H9 (cell line): Measurements from ENCODE around the gene COL27A1. TPM values are rescaled to one million over a fixed set of nuclear protein-coding genes. Genes with fewer than 3 reads are reported as not detected.
A peak's percentile ranks its signal among the peaks of the same experiment; 100 is the strongest.

Source experiments
- DNase-seq: peaks from one replicate; pipeline ENCODE4 v3.0.0-alpha.2; 2017
- H2AFZ ChIP-seq: one replicate; pipeline ENCODE4 v1.6.1; 2013; ENCODE audit warnings: mild to moderate bottlenecking, low read length, control low read depth, moderate library complexity
- H2AK5ac ChIP-seq: 2 replicates; pipeline ENCODE4 v1.6.1; 2013; ENCODE audit warnings: low read length, control low read depth, mixed read lengths; ENCODE audit not compliant: insufficient read length
- H2BK120ac ChIP-seq: one replicate; pipeline ENCODE4 v1.6.1; 2013; ENCODE audit warnings: low read depth, mild to moderate bottlenecking, low read length, control low read depth, inconsistent platforms; ENCODE audit not compliant: poor library complexity, severe bottlenecking
- H2BK12ac ChIP-seq: 2 replicates; pipeline ENCODE4 v1.6.1; 2013; ENCODE audit warnings: low read length, control low read depth, mixed read lengths, low read depth; ENCODE audit not compliant: insufficient read length
- H2BK15ac ChIP-seq: 2 replicates; pipeline ENCODE4 v1.6.1; 2013; ENCODE audit warnings: low read depth, low read length, control low read depth
- H2BK20ac ChIP-seq: one replicate; pipeline ENCODE4 v1.6.1; 2013; ENCODE audit warnings: low read depth, mild to moderate bottlenecking, low read length, control low read depth, inconsistent platforms; ENCODE audit not compliant: poor library complexity, severe bottlenecking
- H2BK5ac ChIP-seq: 2 replicates; pipeline ENCODE4 v1.6.1; 2013; ENCODE audit warnings: low read length, control low read depth, mixed read lengths; ENCODE audit not compliant: insufficient read length
- H3K14ac ChIP-seq: 2 replicates; pipeline ENCODE4 v1.6.1; 2013; ENCODE audit warnings: low read length, control low read depth; ENCODE audit not compliant: insufficient read depth
- H3K18ac ChIP-seq: 2 replicates; pipeline ENCODE4 v1.6.1; 2013; ENCODE audit warnings: low read depth, mild to moderate bottlenecking, mixed read lengths, low read length, control low read depth; ENCODE audit not compliant: insufficient read length
- H3K23ac ChIP-seq: 2 replicates; pipeline ENCODE4 v1.6.1; 2013; ENCODE audit warnings: low read length, control low read depth, mixed read lengths, low read depth; ENCODE audit not compliant: insufficient read length
- H3K23me2 ChIP-seq: 2 replicates; pipeline ENCODE4 v1.6.1; 2013; ENCODE audit warnings: low read depth, mild to moderate bottlenecking, mixed read lengths, low read length, control low read depth; ENCODE audit not compliant: insufficient read length, poor library complexity, severe bottlenecking
- H3K27ac ChIP-seq: 2 replicates; pipeline ENCODE4 v1.5.1; 2013; ENCODE audit warnings: low read length, control low read depth, mixed read lengths, low read depth; ENCODE audit not compliant: insufficient read length
- H3K27me3 ChIP-seq: 2 replicates; pipeline ENCODE4 v1.6.1; 2013; ENCODE audit warnings: low read length, control low read depth, inconsistent platforms; ENCODE audit not compliant: insufficient read depth
- H3K4ac ChIP-seq: 2 replicates; pipeline ENCODE4 v1.6.1; 2013; ENCODE audit warnings: low read depth, mild to moderate bottlenecking, control low read depth, inconsistent platforms, low read length, moderate library complexity
- H3K4me1 ChIP-seq: 2 replicates; pipeline ENCODE4 v1.6.1; 2013; ENCODE audit warnings: low read length, control low read depth, inconsistent platforms; ENCODE audit not compliant: insufficient read depth
- H3K4me2 ChIP-seq: 2 replicates; pipeline ENCODE4 v1.6.1; 2013; ENCODE audit warnings: low read length, control low read depth, mixed read lengths; ENCODE audit not compliant: insufficient read length, insufficient read depth
- H3K56ac ChIP-seq: 2 replicates; pipeline ENCODE4 v1.6.1; 2013; ENCODE audit warnings: low read depth, mild to moderate bottlenecking, mixed read lengths, low read length, control low read depth; ENCODE audit not compliant: insufficient read length
- H3K79me1 ChIP-seq: 2 replicates; pipeline ENCODE4 v1.6.1; 2013; ENCODE audit warnings: low read depth, mild to moderate bottlenecking, moderate library complexity, low read length, control low read depth, inconsistent platforms; ENCODE audit not compliant: insufficient read depth, poor library complexity, severe bottlenecking
- H3K79me2 ChIP-seq: 2 replicates; pipeline ENCODE4 v1.6.1; 2013; ENCODE audit warnings: low read length, control low read depth, inconsistent platforms; ENCODE audit not compliant: insufficient read depth
- H3K9ac ChIP-seq: 2 replicates; pipeline ENCODE4 v1.6.1; 2013; ENCODE audit warnings: low read length, control low read depth, mixed read lengths; ENCODE audit not compliant: insufficient read length; ENCODE audit errors: extremely low read depth
- H3K9me3 ChIP-seq: one replicate; pipeline ENCODE4 v1.6.1; 2013; ENCODE audit warnings: low read depth, low read length, inconsistent platforms; ENCODE audit not compliant: control insufficient read depth
- H3T11ph ChIP-seq: one replicate; pipeline ENCODE4 v1.6.1; 2013; ENCODE audit warnings: mild to moderate bottlenecking, low read length, control low read depth, inconsistent platforms
- H4K20me1 ChIP-seq: one replicate; pipeline ENCODE4 v1.6.1; 2013; ENCODE audit not compliant: control insufficient read depth, insufficient read length, insufficient read depth
- H4K5ac ChIP-seq: 2 replicates; pipeline ENCODE4 v1.6.1; 2013; ENCODE audit warnings: low read depth, mild to moderate bottlenecking, mixed read lengths, low read length, control low read depth; ENCODE audit not compliant: insufficient read length
- H4K8ac ChIP-seq: replicated peaks from 2 replicates; pipeline ENCODE4 v1.6.1; 2013; ENCODE audit warnings: low read length, control low read depth, mixed read lengths, low read depth; ENCODE audit not compliant: insufficient read length
- H4K91ac ChIP-seq: 2 replicates; pipeline ENCODE4 v1.6.1; 2013; ENCODE audit warnings: low read depth, mild to moderate bottlenecking, moderate library complexity, mixed read lengths, low read length, control low read depth; ENCODE audit not compliant: insufficient read length
- H3K27ac Mint-ChIP-seq, 3 experiments: 2 replicates in 2 of 3; 3 replicates in 1 of 3; pipeline ENCODE4 v1.8.0; 2020 to 2021; ENCODE audit warnings: mixed read lengths in 3 of 3, mild to moderate bottlenecking in 1 of 3, moderate library complexity in 1 of 3
- H3K27me3 Mint-ChIP-seq: 2 replicates; pipeline ENCODE4 v1.8.0; 2021; ENCODE audit warnings: low read depth, mild to moderate bottlenecking, moderate library complexity, mixed read lengths
- H3K36me3 Mint-ChIP-seq, 3 experiments: 2 replicates in 2 of 3; 3 replicates in 1 of 3; pipeline ENCODE4 v1.8.0; 2020 to 2021; ENCODE audit warnings: low read depth in 3 of 3, mixed read lengths in 3 of 3; ENCODE audit not compliant: insufficient read depth in 1 of 3
- H3K4me1 Mint-ChIP-seq, 2 experiments: 2 replicates each; pipeline ENCODE4 v1.8.0; 2020; ENCODE audit warnings: mixed read lengths in 2 of 2
- H3K4me3 Mint-ChIP-seq, 2 experiments: 2 replicates in 1 of 2; 3 replicates in 1 of 2; pipeline ENCODE4 v1.8.0; 2020 to 2021; ENCODE audit warnings: mild to moderate bottlenecking in 2 of 2, mixed read lengths in 2 of 2, moderate library complexity in 1 of 2
- H3K9me3 Mint-ChIP-seq, 2 experiments: 2 replicates in 1 of 2; 3 replicates in 1 of 2; pipeline ENCODE4 v1.8.0; 2020; ENCODE audit warnings: mild to moderate bottlenecking in 2 of 2, mixed read lengths in 2 of 2, moderate library complexity in 1 of 2
- WGBS: extraction: QIAGEN DNeasy Blood & Tissue Kit; methylation state at CpG from one replicate; pipeline ENCODE4 v1.1.7; 2013; ENCODE audit warnings: missing lambda C conversion rate, low lambda C conversion rate, mixed read lengths; ENCODE audit not compliant: insufficient read length; ENCODE audit errors: extremely low coverage; 5-methylcytosine and 5-hydroxymethylcytosine counted together
- total RNA-seq: library from RNA; stranded (reverse); gene quantifications from 2 replicates; pipeline ENCODE4 v1.2.1, GENCODE V29; 2021
- TF ChIP-seq, protein P1 (sequence below): fragments of 200-600 bp; sonication (generic); conservative IDR thresholded peaks from 3 replicates; pipeline ENCODE4 v1.8.0; 2021; ENCODE audit warnings: antibody characterized with exemption, mild to moderate bottlenecking

The COL27A1 gene
- total RNA-seq, 1 experiment from 2014 or later: 17.9 TPM

DNA sequence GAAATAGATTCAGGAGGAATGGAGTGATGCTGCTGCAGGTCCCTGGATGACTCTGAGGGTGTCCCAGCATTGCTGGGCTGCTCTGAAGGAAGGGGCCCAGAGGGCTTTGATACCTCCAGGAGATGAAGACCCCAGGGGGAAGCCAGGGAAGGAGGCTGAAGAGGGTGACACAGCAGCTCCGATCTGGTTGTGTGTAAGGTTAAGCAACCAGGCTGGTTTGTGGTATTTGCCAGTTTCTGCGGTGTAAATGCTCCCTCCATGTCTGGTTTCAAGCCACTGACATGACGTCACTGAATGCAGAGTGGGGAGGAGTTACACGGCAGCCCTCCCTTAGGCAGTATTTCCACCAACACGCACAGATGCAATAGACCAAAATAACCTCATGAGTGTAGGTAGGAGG lies 127.6 kb downstream of the COL27A1 start:
- peak; percentile 4 for DNase-seq
- Histone ChIP-seq H3K9ac (no peak overlapping the region), H3K4me1 (0 out of 2 replicates have a peak, but pooled peaks cover 3% of the 10 kb centered on the region), H4K5ac (no peak overlapping the region), H4K8ac (no peak overlapping the region), H3K27me3 (no peaks in the 10 kb centered on the region), H3T11ph (no peak overlapping the region), H3K9me3 (no peaks in the 10 kb centered on the region), H3K79me2 (no peaks in the 10 kb centered on the region), H3K23me2 (no peaks in the 10 kb centered on the region), H2BK15ac (no peak overlapping the region), H3K56ac (no peak overlapping the region), H3K79me1 (no peaks in the 10 kb centered on the region), H2BK120ac (no peak overlapping the region), H2BK5ac (no peak overlapping the region), H4K91ac (no peak overlapping the region), H2BK20ac (no peak overlapping the region), H3K23ac (no peak overlapping the region), H2AFZ (no peak overlapping the region), H2AK5ac (no peak overlapping the region), H3K4ac (no peak overlapping the region), H3K4me2 (no peak overlapping the region), H4K20me1 (no peaks in the 10 kb centered on the region), H3K14ac (no peak overlapping the region), H2BK12ac (no peak overlapping the region), H3K18ac (no peak overlapping the region), H3K27ac (no peak overlapping the region)
- no peak overlapping the region for H3K27ac Mint-ChIP-seq
- peaks cover 5 to 18% of the 10 kb centered on the region in 2 experiments for H3K4me1 Mint-ChIP-seq
- no peaks in the 10 kb centered on the region; a peak in 1 of 5 replicates for H3K9me3 Mint-ChIP-seq
- H3K27me3 Mint-ChIP-seq: no peaks in the 10 kb centered on the region; the same call in 1 of the 2 replicates
- TF ChIP-seq, protein P1, sequence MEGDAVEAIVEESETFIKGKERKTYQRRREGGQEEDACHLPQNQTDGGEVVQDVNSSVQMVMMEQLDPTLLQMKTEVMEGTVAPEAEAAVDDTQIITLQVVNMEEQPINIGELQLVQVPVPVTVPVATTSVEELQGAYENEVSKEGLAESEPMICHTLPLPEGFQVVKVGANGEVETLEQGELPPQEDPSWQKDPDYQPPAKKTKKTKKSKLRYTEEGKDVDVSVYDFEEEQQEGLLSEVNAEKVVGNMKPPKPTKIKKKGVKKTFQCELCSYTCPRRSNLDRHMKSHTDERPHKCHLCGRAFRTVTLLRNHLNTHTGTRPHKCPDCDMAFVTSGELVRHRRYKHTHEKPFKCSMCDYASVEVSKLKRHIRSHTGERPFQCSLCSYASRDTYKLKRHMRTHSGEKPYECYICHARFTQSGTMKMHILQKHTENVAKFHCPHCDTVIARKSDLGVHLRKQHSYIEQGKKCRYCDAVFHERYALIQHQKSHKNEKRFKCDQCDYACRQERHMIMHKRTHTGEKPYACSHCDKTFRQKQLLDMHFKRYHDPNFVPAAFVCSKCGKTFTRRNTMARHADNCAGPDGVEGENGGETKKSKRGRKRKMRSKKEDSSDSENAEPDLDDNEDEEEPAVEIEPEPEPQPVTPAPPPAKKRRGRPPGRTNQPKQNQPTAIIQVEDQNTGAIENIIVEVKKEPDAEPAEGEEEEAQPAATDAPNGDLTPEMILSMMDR: no peak
- H3K36me3 Mint-ChIP-seq: peaks cover 0 to 8% (median 2%) of the 10 kb centered on the region in 3 experiments; a peak in 3 of 7 replicates
- no peak overlapping the region for H3K4me3 Mint-ChIP-seq
- no CpG with 5 or more reads among the region's 5 CpGs for WGBS
